H1 (cell line): Measurements from ENCODE around the gene MROH7. TPM values are rescaled to one million over a fixed set of nuclear protein-coding genes. Genes with fewer than 3 reads are reported as not detected.

Source experiments
- CTCF ChIA-PET: fragments of 300-600 bp; sonication (Branson Sonifier 250); formaldehyde crosslinking; loops from one replicate; lab custom pipeline; 2021; ENCODE audit not compliant: partially characterized antibody; lab: Charles Lee
- POLR2A ChIA-PET: fragments of 300-600 bp; sonication (Branson Sonifier 250); formaldehyde crosslinking; loops from one replicate; lab custom pipeline; 2021; ENCODE audit warnings: inconsistent platforms; ENCODE audit not compliant: partially characterized antibody; lab: Charles Lee
- DNase-seq, 2 experiments: peaks; one replicate each; pipeline versions ENCODE4 v3.0.0 to v3.0.0-alpha.2; 2010 to 2022; ENCODE audit warnings: low spot score in 2 of 2, low read depth in 1 of 2, mixed read lengths in 1 of 2
- FAIRE-seq: peaks from 2 replicates; lab custom pipeline; 2011; peaks lifted over from hg19 to GRCh38; lab: Jason Lieb, UNC
- H2AFZ ChIP-seq: 2 replicates; pipeline ENCODE4 v1.8.1; 2012; ENCODE audit warnings: low read length, inconsistent platforms
- H2AK5ac ChIP-seq: 2 replicates; pipeline ENCODE4 v1.6.1; 2013; ENCODE audit warnings: low read depth, low read length
- H2BK120ac ChIP-seq: replicated peaks from 2 replicates; pipeline ENCODE3; 2013; ENCODE audit warnings: low read depth, low read length, inconsistent platforms
- H2BK12ac ChIP-seq: 2 replicates; pipeline ENCODE4 v1.6.1; 2013; ENCODE audit warnings: low read depth, low read length
- H2BK15ac ChIP-seq: 2 replicates; pipeline ENCODE4 v1.6.1; 2013; ENCODE audit warnings: low read length
- H2BK20ac ChIP-seq: 2 replicates; pipeline ENCODE4 v1.6.1; 2013; ENCODE audit warnings: low read length
- H2BK5ac ChIP-seq: 2 replicates; pipeline ENCODE4 v1.6.1; 2013; ENCODE audit warnings: low read depth, low read length
- H3K14ac ChIP-seq: 2 replicates; pipeline ENCODE4 v1.6.1; 2013; ENCODE audit warnings: inconsistent platforms; ENCODE audit not compliant: insufficient read length
- H3K18ac ChIP-seq: 2 replicates; pipeline ENCODE4 v1.6.1; 2013; ENCODE audit warnings: low read length; ENCODE audit errors: extremely low read depth
- H3K23ac ChIP-seq: 2 replicates; pipeline ENCODE4 v1.6.1; 2013; ENCODE audit warnings: inconsistent platforms; ENCODE audit not compliant: insufficient read length
- H3K23me2 ChIP-seq: 2 replicates; pipeline ENCODE4 v1.6.1; 2013; ENCODE audit warnings: low read depth, low read length
- H3K27ac ChIP-seq: 2 replicates; pipeline ENCODE4 v1.6.1; 2011; ENCODE audit warnings: low read depth, low read length, inconsistent platforms
- H3K27me3 ChIP-seq, 4 experiments: replicated peaks in 1 of 4; 1 replicate in 1 of 4; 2 replicates in 3 of 4; pipeline versions ENCODE4 v1.6.1 to v1.8.1; 2011 to 2013; ENCODE audit warnings: low read length in 3 of 4, mild to moderate bottlenecking in 3 of 4, inconsistent platforms in 2 of 4, mixed read lengths in 2 of 4, moderate library complexity in 1 of 4; ENCODE audit not compliant: control insufficient read depth in 3 of 4, insufficient read depth in 3 of 4; ENCODE audit errors: extremely low read depth in 1 of 4
- H3K36me3 ChIP-seq, 4 experiments: 2 replicates each; pipeline versions ENCODE4 v1.6.1 to v1.8.1; 2011 to 2013; ENCODE audit warnings: mild to moderate bottlenecking in 4 of 4, low read length in 3 of 4, moderate library complexity in 2 of 4, control low read depth in 1 of 4, inconsistent platforms in 1 of 4; ENCODE audit not compliant: insufficient read depth in 4 of 4, control insufficient read depth in 2 of 4
- H3K4ac ChIP-seq: replicated peaks from 2 replicates; pipeline ENCODE3; 2013; ENCODE audit warnings: low read length, low read depth, mixed read lengths, inconsistent platforms; ENCODE audit not compliant: insufficient read length
- H3K4me1 ChIP-seq, 4 experiments: replicated peaks in 1 of 4; 1 replicate in 1 of 4; 2 replicates in 3 of 4; pipeline versions ENCODE4 v1.6.1 to v1.8.1; 2011 to 2013; ENCODE audit warnings: low read length in 3 of 4, inconsistent platforms in 2 of 4, mixed read lengths in 1 of 4; ENCODE audit not compliant: insufficient read depth in 4 of 4, control insufficient read depth in 3 of 4
- H3K4me2 ChIP-seq, 2 experiments: 2 replicates each; pipeline versions ENCODE4 v1.6.1 to v1.8.1; 2011 to 2013; ENCODE audit warnings: low read depth in 2 of 2, low read length in 2 of 2, control low read depth in 1 of 2, inconsistent platforms in 1 of 2, mild to moderate bottlenecking in 1 of 2; ENCODE audit not compliant: insufficient read depth in 1 of 2
- H3K4me3 ChIP-seq, 4 experiments: fragments of 200-600, 300-600 bp in 1 of 4; sonication (generic), shearing (Covaris generic), sonication (Bioruptor Twin) in 1 of 4; 2 replicates each; pipeline versions ENCODE4 v1.5.1 to v1.8.1; 2011 to 2016; ENCODE audit warnings: low read length in 4 of 4, low read depth in 3 of 4, control low read depth in 2 of 4, inconsistent platforms in 2 of 4, mild to moderate bottlenecking in 2 of 4, mixed read lengths in 1 of 4, moderate library complexity in 1 of 4; ENCODE audit not compliant: insufficient read depth in 2 of 4; ENCODE audit errors: extremely low read depth in 1 of 4
- H3K56ac ChIP-seq: replicated peaks from 2 replicates; pipeline ENCODE3; 2013; ENCODE audit warnings: low read depth, mild to moderate bottlenecking, mixed read lengths, low read length, inconsistent platforms; ENCODE audit not compliant: insufficient read length
- H3K79me1 ChIP-seq: 2 replicates; pipeline ENCODE4 v1.6.1; 2013; ENCODE audit warnings: low read depth, low read length, control low read depth
- H3K79me2 ChIP-seq, 2 experiments: 2 replicates each; pipeline versions ENCODE4 v1.6.1 to v1.8.1; 2012 to 2013; ENCODE audit warnings: low read length in 2 of 2, mild to moderate bottlenecking in 2 of 2, inconsistent platforms in 1 of 2; ENCODE audit not compliant: insufficient read depth in 2 of 2, control insufficient read depth in 1 of 2
- H3K9ac ChIP-seq, 4 experiments: replicated peaks in 1 of 4; 1 replicate in 1 of 4; 2 replicates in 3 of 4; pipeline versions ENCODE4 v1.6.1 to v1.8.1; 2011 to 2013; ENCODE audit warnings: low read depth in 3 of 4, low read length in 3 of 4, control low read depth in 2 of 4, mild to moderate bottlenecking in 2 of 4, moderate library complexity in 2 of 4, inconsistent platforms in 1 of 4; ENCODE audit errors: extremely low read depth in 1 of 4
- H3K9me3 ChIP-seq, 2 experiments: 2 replicates each; pipeline versions ENCODE4 v1.6.1 to v1.8.1; 2012 to 2013; ENCODE audit warnings: mild to moderate bottlenecking in 2 of 2, moderate library complexity in 2 of 2, control low read depth in 1 of 2, inconsistent platforms in 1 of 2, low read depth in 1 of 2, low read length in 1 of 2, mixed read lengths in 1 of 2; ENCODE audit not compliant: insufficient read depth in 2 of 2
- H4K20me1 ChIP-seq, 2 experiments: replicated peaks in 1 of 2; 2 replicates each; pipeline versions ENCODE3 to v1.8.1; 2011 to 2013; ENCODE audit warnings: inconsistent platforms in 2 of 2, low read length in 2 of 2, mild to moderate bottlenecking in 1 of 2; ENCODE audit not compliant: insufficient read depth in 2 of 2, control insufficient read depth in 1 of 2
- H4K5ac ChIP-seq: 2 replicates; pipeline ENCODE4 v1.6.1; 2013; ENCODE audit warnings: low read length, low read depth, mixed read lengths, inconsistent platforms; ENCODE audit not compliant: insufficient read length
- H4K8ac ChIP-seq: 2 replicates; pipeline ENCODE4 v1.8.0; 2013; ENCODE audit warnings: mild to moderate bottlenecking, moderate library complexity, low read length, inconsistent platforms; ENCODE audit not compliant: insufficient read depth; ENCODE audit errors: extremely low read depth
- H4K91ac ChIP-seq: replicated peaks from 2 replicates; pipeline ENCODE3; 2013; ENCODE audit warnings: low read length, mixed read lengths, inconsistent platforms; ENCODE audit not compliant: insufficient read length
- SIX5 ChIP-seq: IDR thresholded peaks from 2 replicates; pipeline ENCODE4 v1.6.1; 2011; ENCODE audit warnings: mild to moderate bottlenecking, low read depth, low read length
- USF2 ChIP-seq: IDR thresholded peaks from 2 replicates; pipeline ENCODE4 v1.6.1; 2011; ENCODE audit warnings: low read length, improper control_type of control experiment
- WGBS, 2 experiments: shearing (Covaris generic) in 1 of 2; methylation state at CpG; one replicate each; pipeline versions ENCODE4 v1.1.6 to v1.1.7; 2013 to 2015; ENCODE audit warnings: low lambda C conversion rate in 2 of 2, mixed read lengths in 2 of 2, inconsistent platforms in 1 of 2, low coverage in 1 of 2, missing lambda C conversion rate in 1 of 2; ENCODE audit not compliant: insufficient replicate concordance in 2 of 2, insufficient coverage in 1 of 2, insufficient read length in 1 of 2; ENCODE audit errors: extremely low coverage in 1 of 2, missing lambda C conversion rate in 1 of 2; 5-methylcytosine and 5-hydroxymethylcytosine counted together
- polyA plus RNA-seq, 7 experiments: library from polyadenylated mRNA; depleted of rRNA in 3 of 7; stranded (reverse) in 5 of 7; unstranded in 2 of 7; fragments of >200 nt in 5 of 7; fragments of 200-250 nt in 2 of 7; gene quantifications; 1 replicate in 5 of 7; 2 replicates in 1 of 7; 4 replicates in 1 of 7; pipeline versions ENCODE4 v1.2.1 to v1.2.3, GENCODE V29; 2011 to 2013; ENCODE audit warnings: missing spikeins in 2 of 7, mixed read lengths in 2 of 7
- total RNA-seq: library from RNA; stranded (reverse); fragmentation: NEBNext Ultra II Directional; extraction: Animal tissue kit (Norgen Biotek cat#: 25700); gene quantifications from 2 replicates; pipeline ENCODE4 v1.2.1, GENCODE V29; 2021

Gene MROH7
- total and polyA plus RNA-seq, 2 of the 8 experiments (the other 6 are each of a cell fraction or from before 2014, with no cell fraction given), result 0.07 to 0.20 TPM

GRCh38 chr1:54606990-54607325 is 34.6 kb upstream of the MROH7 start:
- H2BK120ac ChIP-seq, result no peak overlapping the region
- no peak overlapping the region for H3K56ac ChIP-seq
- H3K79me1 ChIP-seq, result no peaks in the 10 kb centered on the region
- H3K9ac ChIP-seq, result no peak overlapping the region
- 0 out of 2 replicates have a peak overlapping the region, but pooled peaks have one; percentile 27 for H2BK12ac ChIP-seq
- no peak overlapping the region for H3K4me2 ChIP-seq
- H3K36me3 ChIP-seq, result no peaks in the 10 kb centered on the region
- H3K27ac ChIP-seq, result no peak overlapping the region
- DNase-seq (no peak), FAIRE-seq (no peak)
- no peak overlapping the region for H4K8ac ChIP-seq
- peak overlapping the region; percentile 35; the same call in 1 of the 2 replicates for H2BK5ac ChIP-seq
- H3K23me2 ChIP-seq, result no peaks in the 10 kb centered on the region
- H3K4ac ChIP-seq, result no peak overlapping the region
- H4K20me1 ChIP-seq, result peaks cover 0 to 2% of the 10 kb centered on the region in 2 experiments
- H4K5ac ChIP-seq, result no peak overlapping the region
- H3K27me3 ChIP-seq, result no peaks in the 10 kb centered on the region
- peaks cover 5 to 16% (median 10%) of the 10 kb centered on the region in 4 experiments for H3K4me1 ChIP-seq
- ChIA-PET POLR2A (no interaction called here), CTCF (interaction anchor here (0.6 kb wide), 1 partner anchor 9 kb away, joined by 3 read pairs; no protein-coding TSS in a partner anchor)
- no peak overlapping the region for H3K23ac ChIP-seq
- H2BK20ac ChIP-seq, result peak overlapping the region; percentile 83; the same call in 1 of the 2 replicates
- H3K79me2 ChIP-seq, result no peaks in the 10 kb centered on the region
- no peak overlapping the region for H3K4me3 ChIP-seq
- H3K9me3 ChIP-seq, result no peaks in the 10 kb centered on the region
- no peak overlapping the region for H3K14ac ChIP-seq
- no peak overlapping the region for H2AK5ac ChIP-seq
- H4K91ac ChIP-seq, result peak overlapping the region; percentile 47
- 0 out of 2 replicates have a peak overlapping the region, but pooled peaks have one; percentile 81 for H2BK15ac ChIP-seq
- H3K18ac ChIP-seq, result no peak overlapping the region
- WGBS, 2 experiments, result 97% methylated on average over 12 of the region's 13 CpGs; no CpG with 5 or more reads in 1 of the 2 experiments
- H2AFZ ChIP-seq, result no peak overlapping the region
- TF ChIP-seq USF2 (no peak), SIX5 (no peak)
